B cell (primary cell): ENCODE measurements around the gene GPR137C. TPM values are rescaled to one million over a fixed set of nuclear protein-coding genes. Genes with fewer than 3 reads are reported as not detected.
A peak's percentile ranks its signal among the peaks of the same experiment; 100 is the strongest.

Experiments
- ATAC-seq: fragments of 200-7000 bp; cut with Tn5 transposase; one replicate; pipeline ENCODE4 v1.10.0; 2021; ENCODE audit warnings: low read depth, mild to moderate bottlenecking, moderate number of reproducible peaks, moderate library complexity
- CTCF ChIA-PET: fragments of 350-600 bp; sonication (Branson Sonifier 250); formaldehyde crosslinking; loops from one replicate; lab custom pipeline; 2021; ENCODE audit warnings: antibody characterized with exemption, inconsistent platforms; lab: Charles Lee
- POLR2A ChIA-PET: fragments of 350-600 bp; sonication (Branson Sonifier 250); formaldehyde crosslinking; loops from one replicate; lab custom pipeline; 2021; ENCODE audit warnings: antibody characterized with exemption; lab: Charles Lee
- DNase-seq: peaks from one replicate; pipeline ENCODE4 v3.0.0; 2013
- H2AFZ ChIP-seq: 2 replicates; pipeline ENCODE4 v1.6.1; 2012; ENCODE audit warnings: mild to moderate bottlenecking, low read depth, low read length; ENCODE audit not compliant: insufficient read depth, poor library complexity, severe bottlenecking
- H3K27ac ChIP-seq, 2 donors: 1 replicate in 1 of 2; 2 replicates in 1 of 2; pipeline ENCODE4 v1.5.1; 2012 to 2013; ENCODE audit warnings: low read length in 2 of 2, mild to moderate bottlenecking in 2 of 2, moderate library complexity in 1 of 2
- H3K27me3 ChIP-seq, 4 experiments: fragments of 200-600 bp in 1 of 4; sonication (generic) in 1 of 4; replicated peaks in 1 of 4; 1 replicate in 2 of 4; 2 replicates in 2 of 4; pipeline versions ENCODE4 v1.6.1 to v1.7.0; 2013 to 2016; ENCODE audit warnings: low read length in 3 of 4, mild to moderate bottlenecking in 2 of 4, mixed read lengths in 1 of 4, moderate library complexity in 1 of 4; ENCODE audit not compliant: insufficient read depth in 4 of 4, control insufficient read depth in 3 of 4; ENCODE audit errors: control extremely low read depth in 1 of 4
- H3K36me3 ChIP-seq, 2 experiments: replicated peaks in 1 of 2; 1 replicate in 1 of 2; 2 replicates in 1 of 2; pipeline versions ENCODE4 v1.6.1 to v1.7.1; 2013; ENCODE audit warnings: low read length in 1 of 2; ENCODE audit not compliant: insufficient read depth in 2 of 2, control insufficient read depth in 1 of 2; ENCODE audit errors: control extremely low read depth in 1 of 2, extremely low read depth in 1 of 2
- H3K4me1 ChIP-seq, 2 donors: fragments of 200-600 bp in 1 of 2; sonication (generic) in 1 of 2; 1 replicate in 1 of 2; 2 replicates in 1 of 2; pipeline versions ENCODE4 v1.5.1 to v1.6.1; 2013 to 2017; ENCODE audit warnings: low read length in 2 of 2; ENCODE audit not compliant: control insufficient read depth in 2 of 2, insufficient read depth in 2 of 2
- H3K4me2 ChIP-seq: replicated peaks from 2 replicates; pipeline ENCODE3; 2012; ENCODE audit warnings: mild to moderate bottlenecking, low read depth, low read length; ENCODE audit not compliant: poor library complexity, severe bottlenecking
- H3K4me3 ChIP-seq, 5 experiments: fragments of 200-600 bp in 1 of 5; sonication (generic) in 1 of 5; 1 replicate in 3 of 5; 2 replicates in 2 of 5; pipeline versions ENCODE4 v1.5.1 to v1.7.0; 2011 to 2016; ENCODE audit warnings: low read length in 4 of 5, mild to moderate bottlenecking in 4 of 5, low read depth in 2 of 5, control low read depth in 1 of 5, moderate library complexity in 1 of 5; ENCODE audit not compliant: insufficient read depth in 1 of 5; ENCODE audit errors: control extremely low read depth in 1 of 5, extremely low read depth in 1 of 5
- H3K79me2 ChIP-seq: fragments of 200-600 bp; sonication (generic); one replicate; pipeline ENCODE4 v1.6.0; 2016; ENCODE audit warnings: low read length; ENCODE audit not compliant: control insufficient read depth, insufficient read depth
- H3K9ac ChIP-seq: fragments of 200-600 bp; sonication (generic); 2 replicates; pipeline ENCODE4 v1.6.1; 2017; ENCODE audit warnings: mild to moderate bottlenecking, low read length, moderate library complexity
- H3K9me3 ChIP-seq, 3 donors: one replicate each; pipeline versions ENCODE4 v1.6.1 to v1.7.1; 2013; ENCODE audit warnings: low read length in 2 of 3; ENCODE audit not compliant: control insufficient read depth in 2 of 3, insufficient read depth in 1 of 3; ENCODE audit errors: control extremely low read depth in 1 of 3
- H4K20me1 ChIP-seq: 2 replicates; pipeline ENCODE4 v1.6.0; 2012; ENCODE audit warnings: mild to moderate bottlenecking, low read length; ENCODE audit not compliant: insufficient read depth, control insufficient read depth, poor library complexity, severe bottlenecking
- H3K27ac Mint-ChIP-seq: one replicate; pipeline ENCODE4 v1.8.0; 2021; ENCODE audit warnings: mixed read lengths
- H3K27me3 Mint-ChIP-seq: one replicate; pipeline ENCODE4 v1.8.0; 2021; ENCODE audit warnings: mixed read lengths
- H3K4me1 Mint-ChIP-seq: one replicate; pipeline ENCODE4 v1.8.0; 2021; ENCODE audit warnings: mixed read lengths
- H3K4me3 Mint-ChIP-seq: one replicate; pipeline ENCODE4 v1.8.0; 2021; ENCODE audit warnings: mixed read lengths
- H3K9me3 Mint-ChIP-seq: one replicate; pipeline ENCODE4 v1.8.0; 2022; ENCODE audit warnings: mixed read lengths; ENCODE audit not compliant: insufficient read depth
- CTCF ChIP-seq: fragments of 200-600 bp; IDR thresholded peaks from one replicate; pipeline ENCODE4 v1.8.0; 2022; ENCODE audit warnings: antibody characterized with exemption, mild to moderate bottlenecking
- EZH2 ChIP-seq: IDR thresholded peaks from 2 replicates; pipeline ENCODE4 v1.6.1; 2012; ENCODE audit warnings: borderline replicate concordance, low read depth, mild to moderate bottlenecking, moderate library complexity, low read length; ENCODE audit not compliant: insufficient read depth, poor library complexity, severe bottlenecking
- WGBS: methylation state at CpG from one replicate; pipeline ENCODE4 v1.1.5; 2013; ENCODE audit warnings: missing lambda C conversion rate; ENCODE audit not compliant: insufficient coverage; 5-methylcytosine and 5-hydroxymethylcytosine counted together
- intact Hi-C: fragments of 100-400 bp; cut with micrococcal nuclease; formaldehyde crosslinking; loops from one replicate; pipeline ENCODE4 v1.10.0; 2022
- polyA plus RNA-seq: library from polyadenylated mRNA; depleted of rRNA; stranded (reverse); fragments of >200 nt; gene quantifications from 2 replicates; pipeline ENCODE4 v1.2.3, GENCODE V29; 2012
- total RNA-seq, 2 donors: library from RNA; stranded (reverse); fragments of 120-200 nt in 1 of 2; gene quantifications; 1 replicate in 1 of 2; 2 replicates in 1 of 2; pipeline versions ENCODE4 v1.2.3 to v1.2.4, GENCODE V29; 2013 to 2022

The GPR137C gene
- total and polyA plus RNA-seq, 2 donors (not counting 1 experiment from before 2014, with no cell fraction given): 0.06 to 0.67 TPM

- Mint-ChIP-seq H3K4me3 (peak overlapping the region; percentile 89), H3K27me3 (peaks cover 7% of the 10 kb centered on the region), H3K4me1 (peaks cover 20% of the 10 kb centered on the region), H3K9me3 (no peaks in the 10 kb centered on the region), H3K27ac (peak overlapping the region; percentile 88)
- H3K4me1 ChIP-seq: peaks cover 16 to 24% of the 10 kb centered on the region in 2 donors
- ATAC-seq (no peak), DNase-seq (no peak)
- ChIA-PET POLR2A (interaction anchor here (1.5 kb wide), 1 partner anchor 144 kb away, joined by 3 read pairs; the partner anchor contains the start of gene ERO1A), CTCF (interaction anchor here (1.1 kb wide), 2 partner anchors 9 to 191 kb away, joined by 3 to 4 read pairs; no protein-coding TSS in a partner anchor)
- H3K9ac ChIP-seq: peak overlapping the region; percentile 86
- no peaks in the 10 kb centered on the region for H3K36me3 ChIP-seq
- peak overlapping the region; percentile 26 to 88 (median 82) for H3K4me3 ChIP-seq
- H3K27me3 ChIP-seq: peaks cover 0 to 13% (median 13%) of the 10 kb centered on the region in 4 experiments
- H3K4me2 ChIP-seq: peak overlapping the region; percentile 89
- peak overlapping the region; percentile 77 to 89 for H3K27ac ChIP-seq
- intact Hi-C loops: loop anchor here (1.0 to 10.0 kb wide), 14 partner anchors 144 to 1454 kb away; partner anchors contain the start of genes ERO1A, GNPNAT1, PSMC6 and PTGER2
- H3K79me2 ChIP-seq: peaks cover 33% of the 10 kb centered on the region
- H4K20me1 ChIP-seq: no peaks in the 10 kb centered on the region
- no peaks in the 10 kb centered on the region for H3K9me3 ChIP-seq
- peak overlapping the region; percentile 97 for H2AFZ ChIP-seq
- TF ChIP-seq CTCF (peak; percentile 16), EZH2 (no peak)
- WGBS: 0% methylated on average over 4 of the region's 8 CpGs
These were observed 957 bp upstream of the GPR137C start for GRCh38 chr14:52551696-52552062.
